Heart left ventricle (tissue), 16 donors: ENCODE results near the gene C22orf39. TPM values are rescaled to one million over a fixed set of nuclear protein-coding genes. Genes with fewer than 3 reads are reported as not detected.

ENCODE experiments used
- ATAC-seq, 4 donors: fragments of 200-7000 bp; cut with Tn5 transposase; one replicate each; pipeline ENCODE4 v1.9.1; 2020 to 2022; ENCODE audit warnings: moderate library complexity in 4 of 4, mild to moderate bottlenecking in 3 of 4, moderate number of reproducible peaks in 1 of 4
- DNase-seq, 5 donors: peaks; one replicate each; pipeline ENCODE4 v3.0.0-alpha.2; 2020
- H3K27ac ChIP-seq, 12 donors: fragments of 200-600 bp; sonication (generic) in 4 of 12; one replicate each; pipeline versions ENCODE4 v1.5.0 to v1.8.0; 2016 to 2022; ENCODE audit warnings: mild to moderate bottlenecking in 2 of 12
- H3K27me3 ChIP-seq, 9 donors: fragments of 200-600 bp; sonication (generic) in 2 of 9; one replicate each; pipeline versions ENCODE4 v1.5.1 to v1.8.0; 2016 to 2022; ENCODE audit warnings: mild to moderate bottlenecking in 3 of 9
- H3K36me3 ChIP-seq, 9 donors: fragments of 200-600 bp; sonication (generic) in 2 of 9; one replicate each; pipeline versions ENCODE4 v1.5.0 to v1.8.0; 2018 to 2022; ENCODE audit warnings: mild to moderate bottlenecking in 2 of 9
- H3K4me1 ChIP-seq, 12 donors: fragments of 200-600 bp; sonication (generic) in 4 of 12; one replicate each; pipeline versions ENCODE4 v1.5.0 to v1.8.0; 2016 to 2022; ENCODE audit warnings: mild to moderate bottlenecking in 3 of 12
- H3K4me3 ChIP-seq, 12 donors: fragments of 200-600 bp; sonication (generic) in 4 of 12; one replicate each; pipeline versions ENCODE4 v1.5.0 to v1.8.0; 2017 to 2022; ENCODE audit warnings: mild to moderate bottlenecking in 9 of 12, moderate library complexity in 4 of 12
- H3K9me3 ChIP-seq, 12 donors: fragments of 200-600 bp; sonication (generic) in 4 of 12; one replicate each; pipeline versions ENCODE4 v1.5.0 to v1.8.0; 2016 to 2022; ENCODE audit warnings: mild to moderate bottlenecking in 1 of 12
- POLR2A ChIP-seq, 2 donors: fragments of 450-650 bp; IDR thresholded peaks; one replicate each; pipeline ENCODE4 v1.6.1; 2017; ENCODE audit warnings: antibody characterized with exemption in 2 of 2, mild to moderate bottlenecking in 2 of 2, moderate library complexity in 2 of 2
- WGBS, 4 donors: extraction: QIAGEN DNeasy Blood & Tissue Kit in 2 of 4; methylation state at CpG; one replicate each; pipeline versions ENCODE4 v1.1.5 to v1.1.7; 2013 to 2018; 5-methylcytosine and 5-hydroxymethylcytosine counted together
- intact Hi-C, 10 donors: fragments of 100-400 bp; cut with DNase I; formaldehyde crosslinking; loops; one replicate each; pipeline versions ENCODE4 v1.11.1 to v1.14.2; 2022
- long read RNA-seq, 3 donors: library from polyadenylated mRNA; unstranded; transcript quantifications; one replicate each; pipeline ENCODE4 v2.0.0, GENCODE V29; 2020 to 2021
- polyA plus RNA-seq, 2 donors: library from polyadenylated mRNA; stranded (reverse); fragments of 200-250 nt; gene quantifications; one replicate each; pipeline ENCODE4 v1.2.3, GENCODE V29; 2013
- total RNA-seq, 9 donors: library from RNA; depleted of rRNA in 2 of 9; stranded (reverse); fragments of >200 nt in 2 of 9; fragmentation: NEBNext Ultra II Directional in 3 of 9; extraction: Animal tissue kit (Norgen Biotek cat#: 25700) in 3 of 9; gene quantifications; one replicate each; pipeline versions ENCODE4 v1.1.0 to v1.2.4, GENCODE V29; 2016 to 2023
- TF ChIP-seq, protein P1 (sequence below), 12 donors: fragments of 200-600 bp; sonication (generic) in 4 of 12; IDR thresholded peaks; one replicate each; pipeline versions ENCODE4 v1.5.0 to v1.8.0; 2018 to 2022; ENCODE audit warnings: antibody characterized with exemption in 12 of 12, mild to moderate bottlenecking in 5 of 12
- donor health status: ischemic (EF 13 %, LVEDD 7.1; RV severe dilation, severe dysfunction).
- donor health status: healthy with polysubstance abuse.
- donor health status: DM: no; HTN: yes; CAD: no.
- donor health status: DM: no; HTN: no; CAD: no.
- donor health status: ischemic (EF 25% LVEDD 6.9; RV normal size, moderate dysfunction).
- donor health status: ischemic (EF 25% LVEDD 5.7; RV mildly dilated, moderate dysfunction).
- donor health status: healthy.
- donor health status: DM: yes; HTN: yes; CAD: no.
- donor health status: ischemic (EF 35%, LVEDD 5.7; RV mildly dilated, moderate dysfunction).
- donor health status: nonischemic (EF 11% LVEDD 7.7; RV severe dilation, severe dysfunction).
- donor health status: DM: yes; HTN: yes; CAD: no.
- donor health status: PGD.
- donor health status: ischemic (EF 29% LVEDD 5.4; RV normal size, mild dysfunction).
- donor health status: nonischemic (EF 23%, LVEDD 6.1; RV moderate dilation, normal function).

Gene C22orf39, protein sequence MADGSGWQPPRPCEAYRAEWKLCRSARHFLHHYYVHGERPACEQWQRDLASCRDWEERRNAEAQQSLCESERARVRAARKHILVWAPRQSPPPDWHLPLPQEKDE
- total RNA-seq (100 to 1,000 TPM in 2 of 9 donors, 10 to 100 TPM in 7; 39.1 to 115 (median 64.5) TPM), polyA plus RNA-seq (10 to 100 TPM; 43.2 to 48.7 TPM)
- long read RNA-seq, donor 1, transcript C22orf39-203 (3 exons, 1,005 nt): minor isoform, 19 of 241 reads
- long read RNA-seq, donor 1, transcript C22orf39-202 (3 exons, 3,350 nt): major isoform, 176 of 241 reads
- long read RNA-seq, donor 1, partial matches to known transcripts: 15 of 241 reads
- long read RNA-seq, donor 1, other reads (novel, unspliced or antisense): 31 of 241 reads
- long read RNA-seq, donor 2, transcript C22orf39-202 (3 exons, 3,350 nt): major isoform, 364 of 453 reads
- long read RNA-seq, donor 2, transcript C22orf39-203 (3 exons, 1,005 nt): minor isoform, 17 of 453 reads
- long read RNA-seq, donor 2, partial matches to known transcripts: 31 of 453 reads
- long read RNA-seq, donor 2, other reads (novel, unspliced or antisense): 41 of 453 reads
- long read RNA-seq, donor 3, transcript C22orf39-203 (3 exons, 1,005 nt): minor isoform, 11 of 98 reads
- long read RNA-seq, donor 3, transcript C22orf39-202 (3 exons, 3,350 nt): major isoform, 71 of 98 reads
- long read RNA-seq, donor 3, partial matches to known transcripts: 5 of 98 reads
- long read RNA-seq, donor 3, other reads (novel, unspliced or antisense): 11 of 98 reads

DNA sequence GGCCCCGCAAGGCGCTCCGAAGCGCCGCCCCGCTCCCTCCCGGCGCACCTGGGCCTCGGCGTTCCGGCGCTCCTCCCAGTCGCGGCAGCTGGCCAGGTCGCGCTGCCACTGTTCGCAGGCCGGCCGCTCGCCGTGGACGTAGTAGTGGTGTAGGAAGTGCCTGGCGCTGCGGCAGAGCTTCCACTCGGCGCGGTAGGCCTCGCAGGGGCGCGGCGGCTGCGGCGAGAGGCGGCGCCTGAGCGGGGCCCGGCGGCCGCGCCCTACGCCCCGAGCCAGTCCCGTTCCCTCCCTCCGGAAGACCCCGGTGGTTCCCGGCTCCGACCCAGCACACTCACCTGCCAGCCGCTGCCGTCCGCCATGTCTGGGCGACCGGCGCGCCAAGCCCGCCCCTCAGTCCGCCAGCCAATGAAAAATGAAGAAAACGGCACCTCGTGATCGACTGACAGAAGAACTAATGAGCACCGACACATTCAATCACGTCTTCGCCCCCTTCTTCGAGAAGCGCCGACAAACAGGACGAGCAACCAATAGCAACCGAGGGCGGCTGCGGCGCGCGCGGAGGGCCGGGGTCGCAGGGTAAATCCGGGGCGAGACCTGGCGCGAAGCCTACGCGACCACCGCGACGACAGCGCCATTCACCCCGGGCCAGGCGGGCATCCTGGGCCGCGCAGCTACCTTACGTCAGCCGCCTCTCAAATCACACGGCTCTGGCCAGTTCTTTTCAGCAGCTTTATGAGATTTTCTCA is at the start of gene C22orf39:
TSS of gene C22orf39 (minus strand) at position 382 of the 746 bp plus-strand sequence. CDS start at position 359, 23 bp downstream.
- peaks cover 0 to 52% (median 40%) of the 10 kb centered on the region in 9 donors for H3K36me3 ChIP-seq
- intact Hi-C loops: loop anchor here in 4 of 10 donors (1.0 to 10.0 kb wide), 4 partner anchors 15 to 153 kb away; partner anchors contain the start of genes MRPL40 (in 2 of the 4), CDC45 (in 1 of the 4), CLTCL1 (in 1 of the 4) and UFD1 (in 1 of the 4)
- peak within 1 kb of the TSS; percentile 76 to 97 (median 91) for H3K27ac ChIP-seq
- H3K27me3 ChIP-seq: no peaks in the 10 kb centered on the region
- H3K4me1 ChIP-seq: peaks cover 2 to 55% (median 33%) of the 10 kb centered on the region in 12 donors
- no peaks in the 10 kb centered on the region for H3K9me3 ChIP-seq
- H3K4me3 ChIP-seq: peak within 1 kb of the TSS; percentile 73 to 99 (median 91)
- peak; percentile 91 to 92 (median 92) for DNase-seq
- 0 to 1% (median 0%) methylated on average over 44 to 92 of the region's 92 CpGs for WGBS, 4 donors
- peak in 1 of 2 donors; percentile 88 for TF ChIP-seq POLR2A (IDR thresholded peaks at IDR 0.05)
- TF ChIP-seq, protein P1, sequence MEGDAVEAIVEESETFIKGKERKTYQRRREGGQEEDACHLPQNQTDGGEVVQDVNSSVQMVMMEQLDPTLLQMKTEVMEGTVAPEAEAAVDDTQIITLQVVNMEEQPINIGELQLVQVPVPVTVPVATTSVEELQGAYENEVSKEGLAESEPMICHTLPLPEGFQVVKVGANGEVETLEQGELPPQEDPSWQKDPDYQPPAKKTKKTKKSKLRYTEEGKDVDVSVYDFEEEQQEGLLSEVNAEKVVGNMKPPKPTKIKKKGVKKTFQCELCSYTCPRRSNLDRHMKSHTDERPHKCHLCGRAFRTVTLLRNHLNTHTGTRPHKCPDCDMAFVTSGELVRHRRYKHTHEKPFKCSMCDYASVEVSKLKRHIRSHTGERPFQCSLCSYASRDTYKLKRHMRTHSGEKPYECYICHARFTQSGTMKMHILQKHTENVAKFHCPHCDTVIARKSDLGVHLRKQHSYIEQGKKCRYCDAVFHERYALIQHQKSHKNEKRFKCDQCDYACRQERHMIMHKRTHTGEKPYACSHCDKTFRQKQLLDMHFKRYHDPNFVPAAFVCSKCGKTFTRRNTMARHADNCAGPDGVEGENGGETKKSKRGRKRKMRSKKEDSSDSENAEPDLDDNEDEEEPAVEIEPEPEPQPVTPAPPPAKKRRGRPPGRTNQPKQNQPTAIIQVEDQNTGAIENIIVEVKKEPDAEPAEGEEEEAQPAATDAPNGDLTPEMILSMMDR (IDR thresholded peaks at IDR 0.05): peak in 1 of 12 donors; percentile 7
- peak; percentile 84 to 97 (median 94) for ATAC-seq

DNA sequence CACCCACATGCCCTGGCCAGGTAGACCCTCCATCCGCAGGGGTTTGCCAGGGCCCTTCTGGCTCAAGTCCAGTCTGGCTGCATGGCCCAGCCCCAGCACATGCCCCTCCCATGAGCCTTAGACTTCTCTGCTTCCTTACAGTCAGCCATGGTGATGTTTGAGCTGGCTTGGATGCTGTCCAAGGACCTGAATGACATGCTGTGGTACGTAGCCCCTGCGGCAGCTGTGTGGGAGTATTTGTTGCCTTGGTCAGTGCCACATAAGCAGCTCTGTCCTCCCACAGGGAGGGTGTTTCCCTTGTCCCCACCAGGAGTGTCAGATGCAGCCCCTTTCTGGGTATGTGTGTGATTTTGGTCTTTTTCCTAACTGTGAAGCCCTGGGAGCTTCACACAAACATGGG is 49.7 kb upstream of the C22orf39 start:
- H3K27ac ChIP-seq: no peak overlapping the region
- H3K36me3 ChIP-seq: peaks cover 0 to 6% (median 0%) of the 10 kb centered on the region in 9 donors
- intact Hi-C loops: loop anchor here in 8 of 10 donors (2.0 to 10.0 kb wide), 5 partner anchors 130 to 218 kb away; partner anchors contain the start of gene SEPTIN5 (in 1 of the 8)
- ATAC-seq: peak in 1 of 4 donors; percentile 65
- peak in 1 of 5 donors; percentile 47 for DNase-seq
- TF ChIP-seq, protein P1 (IDR thresholded peaks at IDR 0.05): no peak
- TF ChIP-seq POLR2A (IDR thresholded peaks at IDR 0.05): no peak
- H3K4me1 ChIP-seq: no peaks in the 10 kb centered on the region
- H3K9me3 ChIP-seq: no peaks in the 10 kb centered on the region
- H3K4me3 ChIP-seq: no peak overlapping the region
- no peaks in the 10 kb centered on the region for H3K27me3 ChIP-seq
- WGBS, 4 donors: 35 to 46% (median 38%) methylated on average over 3 of the region's 3 CpGs

DNA sequence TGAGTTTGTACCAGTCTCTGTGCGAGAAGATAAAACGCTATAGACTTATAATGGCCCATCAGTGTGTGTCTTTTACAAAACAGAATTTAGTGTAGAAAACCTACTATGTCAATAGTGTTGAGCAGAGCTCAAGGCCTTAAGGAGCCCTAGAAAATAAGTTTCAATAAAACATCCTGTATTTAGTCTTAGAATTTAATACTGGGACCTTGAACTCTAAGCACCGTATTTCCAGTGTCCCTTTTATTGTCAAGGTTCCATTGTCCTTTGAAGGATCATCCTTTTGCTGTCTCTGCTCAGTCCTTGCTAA is 48.8 kb upstream of the C22orf39 start:
- Histone ChIP-seq H3K27ac (no peak overlapping the region), H3K4me3 (no peak overlapping the region), H3K9me3 (no peaks in the 10 kb centered on the region), H3K27me3 (no peaks in the 10 kb centered on the region), H3K4me1 (no peaks in the 10 kb centered on the region), H3K36me3 (peaks cover 0 to 6% (median 0%) of the 10 kb centered on the region in 9 donors)
- ATAC-seq (no peak), DNase-seq (no peak)
- TF ChIP-seq POLR2A (IDR thresholded peaks at IDR 0.05): no peak
- TF ChIP-seq, protein P1 (IDR thresholded peaks at IDR 0.05): no peak
- WGBS, 4 donors: 95 to 98% (median 97%) methylated on average over 3 of the region's 3 CpGs
- intact Hi-C loops: loop anchor here in 9 of 10 donors (1.0 to 10.0 kb wide), 6 partner anchors 131 to 219 kb away; partner anchors contain the start of gene SEPTIN5 (in 1 of the 9)
